AG04450 (cell line): ENCODE data around the gene UNC5A. TPM values are rescaled to one million over a fixed set of nuclear protein-coding genes. Genes with fewer than 3 reads are reported as not detected.
A peak's percentile ranks its signal among the peaks of the same experiment; 100 is the strongest.

Experiments used
- CTCF ChIA-PET: fragments of 300-600, 350-600 bp; formaldehyde crosslinking; extraction: SDS; loops from one replicate; lab custom pipeline; 2022; ENCODE audit warnings: antibody characterized with exemption, inconsistent platforms; lab: Charles Lee
- POLR2A ChIA-PET: fragments of 350-600 bp; formaldehyde crosslinking; extraction: SDS; loops from one replicate; lab custom pipeline; 2021; ENCODE audit warnings: antibody characterized with exemption, inconsistent platforms; lab: Yijun Ruan, JAX
- DNase-seq: peaks from one replicate; pipeline ENCODE4 v3.0.0-alpha.2; 2011; ENCODE audit warnings: low read depth, low spot score
- H3K27ac ChIP-seq: one replicate; pipeline ENCODE4 v1.5.1; 2012; ENCODE audit warnings: low read depth, low read length, control low read depth
- H3K27me3 ChIP-seq: one replicate; pipeline ENCODE4 v1.6.0; 2012; ENCODE audit warnings: low read length; ENCODE audit not compliant: control insufficient read depth, insufficient read depth
- H3K4me3 ChIP-seq: 2 replicates; pipeline ENCODE4 v1.5.1; 2011; ENCODE audit warnings: mild to moderate bottlenecking, low read depth, low read length, control low read depth
- H3K9me3 ChIP-seq: 2 replicates; pipeline ENCODE4 v1.5.1; 2012; ENCODE audit warnings: low read length; ENCODE audit not compliant: control insufficient read depth, insufficient read depth
- polyA minus RNA-seq: library from RNA; depleted of rRNA, polyadenylated mRNA; stranded (reverse); fragments of >200 nt; gene quantifications from 2 replicates; pipeline ENCODE4 v1.2.3, GENCODE V29; 2011; rRNA and poly(A)+ RNA removed
- polyA plus RNA-seq: library from polyadenylated mRNA; depleted of rRNA; stranded (reverse); fragments of >200 nt; gene quantifications from 2 replicates; pipeline ENCODE4 v1.2.3, GENCODE V29; 2011; rRNA removed
- TF ChIP-seq, protein P1 (sequence below): IDR thresholded peaks from 2 replicates; pipeline ENCODE4 v1.5.1; 2011; ENCODE audit warnings: low read depth, low read length, control low read depth, inconsistent platforms

The UNC5A gene
- polyA plus RNA-seq, result not detected in 2 replicates
- polyA minus RNA-seq, result not detected in 2 replicates

DNA sequence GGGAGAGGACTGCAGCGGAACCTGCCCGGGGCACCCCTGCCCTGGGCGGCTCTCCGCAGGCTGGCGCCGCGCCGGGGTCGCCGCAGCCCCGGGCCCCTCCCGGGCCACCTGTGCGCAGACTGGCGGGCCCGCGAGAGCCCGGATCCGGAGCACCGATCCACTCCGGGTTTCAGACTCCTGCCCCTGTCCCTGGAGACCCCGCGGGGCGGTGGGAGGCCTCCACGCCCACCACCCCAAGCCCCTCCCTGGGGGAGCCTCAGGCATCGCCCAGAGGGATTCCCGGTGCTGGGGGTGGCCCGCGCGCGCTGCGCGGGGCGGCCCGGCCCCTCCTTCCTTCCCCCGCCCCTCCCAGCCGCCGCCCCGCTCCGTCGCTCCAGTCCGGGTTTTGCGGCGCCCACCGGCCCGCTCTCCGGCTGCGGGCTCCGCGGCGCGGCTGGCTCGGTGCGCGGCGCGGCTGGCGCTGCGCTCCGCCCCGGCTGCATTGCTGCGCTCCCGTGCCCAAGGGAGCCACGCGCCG, at the start of gene UNC5A:
UNC5A (plus strand) TSS at position 479 of the 517 bp plus-strand sequence. CDS start 192 bp downstream, outside the sequence.
- no peak for DNase-seq
- peaks cover 51% of the 10 kb centered on the region for H3K27me3 ChIP-seq
- H3K4me3 ChIP-seq, result peak within 1 kb of the TSS; percentile 17; the same call in 1 of the 2 replicates
- POLR2A ChIA-PET, result no interaction called here
- CTCF ChIA-PET, result no interaction called here
- no peak within 1 kb of the TSS for H3K27ac ChIP-seq
- TF ChIP-seq, protein P1, sequence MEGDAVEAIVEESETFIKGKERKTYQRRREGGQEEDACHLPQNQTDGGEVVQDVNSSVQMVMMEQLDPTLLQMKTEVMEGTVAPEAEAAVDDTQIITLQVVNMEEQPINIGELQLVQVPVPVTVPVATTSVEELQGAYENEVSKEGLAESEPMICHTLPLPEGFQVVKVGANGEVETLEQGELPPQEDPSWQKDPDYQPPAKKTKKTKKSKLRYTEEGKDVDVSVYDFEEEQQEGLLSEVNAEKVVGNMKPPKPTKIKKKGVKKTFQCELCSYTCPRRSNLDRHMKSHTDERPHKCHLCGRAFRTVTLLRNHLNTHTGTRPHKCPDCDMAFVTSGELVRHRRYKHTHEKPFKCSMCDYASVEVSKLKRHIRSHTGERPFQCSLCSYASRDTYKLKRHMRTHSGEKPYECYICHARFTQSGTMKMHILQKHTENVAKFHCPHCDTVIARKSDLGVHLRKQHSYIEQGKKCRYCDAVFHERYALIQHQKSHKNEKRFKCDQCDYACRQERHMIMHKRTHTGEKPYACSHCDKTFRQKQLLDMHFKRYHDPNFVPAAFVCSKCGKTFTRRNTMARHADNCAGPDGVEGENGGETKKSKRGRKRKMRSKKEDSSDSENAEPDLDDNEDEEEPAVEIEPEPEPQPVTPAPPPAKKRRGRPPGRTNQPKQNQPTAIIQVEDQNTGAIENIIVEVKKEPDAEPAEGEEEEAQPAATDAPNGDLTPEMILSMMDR, result no peak
- no peaks in the 10 kb centered on the region; the same call in 1 of the 2 replicates for H3K9me3 ChIP-seq

- CTCF ChIA-PET, result no interaction called here
- Histone ChIP-seq H3K9me3 (no peaks in the 10 kb centered on the region), H3K27me3 (peaks cover 8% of the 10 kb centered on the region), H3K4me3 (no peak overlapping the region), H3K27ac (no peak overlapping the region)
- POLR2A ChIA-PET, result no interaction called here
- TF ChIP-seq, protein P1, result no peak
- no peak for DNase-seq
Observed at GRCh38 chr5:176761755-176762154, 48.6 kb upstream of the UNC5A start.

DNA sequence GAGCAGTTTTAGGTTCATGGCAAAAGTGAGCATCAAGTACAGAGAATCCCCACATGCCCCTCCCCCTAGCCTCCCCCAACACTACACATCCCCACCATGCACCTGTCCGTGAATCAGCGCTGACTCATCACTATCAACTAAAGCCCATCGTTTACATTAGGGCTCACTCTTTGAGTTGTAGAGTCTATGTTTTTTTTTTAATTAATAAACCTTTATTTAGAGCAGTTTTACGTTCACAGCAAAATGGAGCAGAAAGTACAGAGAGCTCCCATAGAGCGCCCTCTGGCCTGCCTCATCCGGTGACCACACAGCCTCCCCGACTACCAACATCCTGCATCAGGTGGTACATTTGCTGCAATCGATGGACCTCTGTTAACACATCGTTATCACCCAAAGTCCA, 47.9 kb upstream of the UNC5A start:
- H3K27me3 ChIP-seq, result peaks cover 8% of the 10 kb centered on the region
- ChIA-PET CTCF (no interaction called here), POLR2A (no interaction called here)
- no peak overlapping the region for H3K27ac ChIP-seq
- no peaks in the 10 kb centered on the region for H3K9me3 ChIP-seq
- TF ChIP-seq, protein P1, result no peak
- DNase-seq, result no peak
- H3K4me3 ChIP-seq, result no peak overlapping the region

GRCh38 chr5:176765687-176766086, 44.7 kb upstream of the UNC5A start:
- no peaks in the 10 kb centered on the region for H3K9me3 ChIP-seq

More at GRCh38 chr5:176765687-176766086, 44.7 kb upstream of the UNC5A start:
- H3K4me3 ChIP-seq, result no peak overlapping the region
- ChIA-PET POLR2A (no interaction called here), CTCF (no interaction called here)
- DNase-seq, result no peak
- TF ChIP-seq, protein P1, result no peak
- H3K27me3 ChIP-seq, result peaks cover 11% of the 10 kb centered on the region
- no peak overlapping the region for H3K27ac ChIP-seq
